ENCODE results near the gene KRT81.

- no peak for TF ChIP-seq EZH2 (IDR thresholded peaks at IDR 0.05)
- TF ChIP-seq CTCF (IDR thresholded peaks at IDR 0.05) = no peak
Measured at GRCh38 chr12:52270541-52271070, 20.7 kb downstream of the KRT81 start.

Measured in neural progenitor cell (in vitro differentiated cells).